ENCODE results near the gene RIMS3.

GRCh38 chr1:40662864-40663263 is 2.6 kb downstream of the RIMS3 start:
- no peak for TF ChIP-seq RAD21 (IDR thresholded peaks at IDR 0.05; ENCODE audit: low read depth)
- TF ChIP-seq YY1 (IDR thresholded peaks at IDR 0.05; ENCODE audit: low read depth), result no peak
- no peak for TF ChIP-seq EGR1 (IDR thresholded peaks at IDR 0.05)
- TF ChIP-seq EP300 (IDR thresholded peaks at IDR 0.05; ENCODE audit: borderline replicate concordance), result no peak
- no peak for TF ChIP-seq CEBPB (IDR thresholded peaks at IDR 0.05)
- no peak for TF ChIP-seq REST (IDR thresholded peaks at IDR 0.05; ENCODE audit: low read depth)
- TF ChIP-seq FOXM1 (IDR thresholded peaks at IDR 0.05; ENCODE audit: borderline replicate concordance, low read depth), result no peak
- no peak for TF ChIP-seq TAF1 (IDR thresholded peaks at IDR 0.05; ENCODE audit: low read depth)

Data from Ishikawa (cell line).